ENCODE results near the gene IL1RAP.

The IL1RAP gene

DNA sequence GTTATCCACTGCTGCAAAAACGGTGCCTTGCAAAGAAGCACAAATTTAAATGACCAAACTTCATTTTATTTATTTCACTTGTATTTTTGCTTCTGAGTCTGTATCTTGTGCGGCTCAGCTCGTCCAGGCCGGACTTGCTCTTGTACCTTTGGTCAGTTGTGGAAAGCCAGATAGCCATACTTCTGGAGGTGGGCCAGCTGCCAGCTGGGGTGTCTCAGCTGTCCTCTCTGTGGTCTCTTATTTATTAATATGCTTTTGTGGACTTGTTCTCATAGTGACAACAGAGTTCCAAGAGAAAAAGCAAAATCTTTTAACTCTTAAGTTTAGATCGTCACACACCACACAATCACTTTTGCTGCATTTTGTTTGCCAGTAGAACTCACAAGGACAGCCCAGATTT lies 87.7 kb downstream of the IL1RAP start:
- no peak for DNase-seq (ENCODE audit: low read depth)
- TF ChIP-seq, protein P1, sequence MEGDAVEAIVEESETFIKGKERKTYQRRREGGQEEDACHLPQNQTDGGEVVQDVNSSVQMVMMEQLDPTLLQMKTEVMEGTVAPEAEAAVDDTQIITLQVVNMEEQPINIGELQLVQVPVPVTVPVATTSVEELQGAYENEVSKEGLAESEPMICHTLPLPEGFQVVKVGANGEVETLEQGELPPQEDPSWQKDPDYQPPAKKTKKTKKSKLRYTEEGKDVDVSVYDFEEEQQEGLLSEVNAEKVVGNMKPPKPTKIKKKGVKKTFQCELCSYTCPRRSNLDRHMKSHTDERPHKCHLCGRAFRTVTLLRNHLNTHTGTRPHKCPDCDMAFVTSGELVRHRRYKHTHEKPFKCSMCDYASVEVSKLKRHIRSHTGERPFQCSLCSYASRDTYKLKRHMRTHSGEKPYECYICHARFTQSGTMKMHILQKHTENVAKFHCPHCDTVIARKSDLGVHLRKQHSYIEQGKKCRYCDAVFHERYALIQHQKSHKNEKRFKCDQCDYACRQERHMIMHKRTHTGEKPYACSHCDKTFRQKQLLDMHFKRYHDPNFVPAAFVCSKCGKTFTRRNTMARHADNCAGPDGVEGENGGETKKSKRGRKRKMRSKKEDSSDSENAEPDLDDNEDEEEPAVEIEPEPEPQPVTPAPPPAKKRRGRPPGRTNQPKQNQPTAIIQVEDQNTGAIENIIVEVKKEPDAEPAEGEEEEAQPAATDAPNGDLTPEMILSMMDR (IDR thresholded peaks at IDR 0.05; ENCODE audit: low read length, missing control alignments), result no peak
- H3K4me3 ChIP-seq (replicated peaks; ENCODE audit: low read depth, low read length), result no peak overlapping the region

DNA sequence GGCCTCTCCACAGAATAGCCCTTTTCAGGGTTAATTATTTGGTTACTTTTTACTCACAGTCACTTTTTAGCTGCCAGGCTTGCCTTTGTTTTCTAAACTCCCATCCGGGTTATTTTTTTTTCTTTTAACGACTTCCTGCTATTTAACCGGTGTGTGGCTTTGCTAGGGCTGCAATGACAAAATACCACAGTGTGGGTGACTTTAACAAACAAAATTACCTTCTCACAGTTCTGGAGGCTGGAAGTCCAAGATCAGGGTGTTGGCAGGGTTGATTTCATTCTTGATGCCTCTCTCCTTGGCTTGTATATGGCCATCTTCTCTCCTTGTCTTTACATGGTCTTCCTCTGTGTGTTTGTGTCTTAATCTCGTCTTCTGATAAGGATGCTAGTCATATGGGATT lies 91.5 kb downstream of the IL1RAP start:
- no peak for DNase-seq (ENCODE audit: low read depth)
- TF ChIP-seq, protein P1 (IDR thresholded peaks at IDR 0.05; ENCODE audit: low read length, missing control alignments), result no peak
- no peak overlapping the region for H3K4me3 ChIP-seq (replicated peaks; ENCODE audit: low read depth, low read length)

DNA sequence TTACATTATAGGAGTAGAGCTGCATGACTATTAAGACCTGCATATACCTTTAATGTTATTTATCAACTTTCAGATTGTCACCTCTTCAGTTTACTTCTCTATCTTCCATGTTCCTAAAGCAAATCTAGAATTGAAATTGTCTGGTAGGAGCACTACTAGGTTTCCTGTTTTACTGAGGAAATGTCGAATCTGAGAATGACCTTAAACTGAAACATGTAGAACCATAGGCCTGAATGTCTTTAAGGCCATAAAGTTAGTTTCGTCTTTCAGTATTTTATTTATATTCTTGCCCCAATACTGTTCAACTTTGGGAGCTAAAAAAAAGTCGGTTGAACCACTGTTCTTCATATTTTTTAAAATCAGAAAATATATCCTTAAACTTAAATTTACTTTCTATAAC lies 92.7 kb downstream of the IL1RAP start:
- H3K4me3 ChIP-seq (replicated peaks; ENCODE audit: low read depth, low read length), result no peak overlapping the region
- DNase-seq (ENCODE audit: low read depth), result no peak
- TF ChIP-seq, protein P1 (IDR thresholded peaks at IDR 0.05; ENCODE audit: low read length, missing control alignments), result no peak

DNA sequence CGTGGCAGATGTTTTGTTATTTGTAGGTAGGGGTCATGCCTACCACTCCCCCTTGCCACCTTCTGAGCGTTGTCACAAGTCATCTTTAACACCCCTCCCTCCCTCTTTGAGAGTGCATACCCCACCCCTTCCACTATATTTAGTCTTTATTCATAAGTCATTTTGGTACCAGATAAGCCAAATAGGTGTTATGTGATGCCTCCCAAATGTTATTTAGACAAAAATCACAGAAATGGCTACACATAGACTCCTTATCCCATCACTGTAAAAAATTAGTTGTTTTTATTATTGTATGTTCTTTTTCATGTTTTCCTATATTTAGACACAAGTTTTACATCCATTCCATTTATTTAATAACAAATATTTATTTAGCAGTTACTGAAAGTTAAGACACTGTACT lies 93.1 kb downstream of the IL1RAP start:
- no peak for DNase-seq (ENCODE audit: low read depth)
- no peak overlapping the region for H3K4me3 ChIP-seq (replicated peaks; ENCODE audit: low read depth, low read length)
- TF ChIP-seq, protein P1 (IDR thresholded peaks at IDR 0.05; ENCODE audit: low read length, missing control alignments), result no peak

DNA sequence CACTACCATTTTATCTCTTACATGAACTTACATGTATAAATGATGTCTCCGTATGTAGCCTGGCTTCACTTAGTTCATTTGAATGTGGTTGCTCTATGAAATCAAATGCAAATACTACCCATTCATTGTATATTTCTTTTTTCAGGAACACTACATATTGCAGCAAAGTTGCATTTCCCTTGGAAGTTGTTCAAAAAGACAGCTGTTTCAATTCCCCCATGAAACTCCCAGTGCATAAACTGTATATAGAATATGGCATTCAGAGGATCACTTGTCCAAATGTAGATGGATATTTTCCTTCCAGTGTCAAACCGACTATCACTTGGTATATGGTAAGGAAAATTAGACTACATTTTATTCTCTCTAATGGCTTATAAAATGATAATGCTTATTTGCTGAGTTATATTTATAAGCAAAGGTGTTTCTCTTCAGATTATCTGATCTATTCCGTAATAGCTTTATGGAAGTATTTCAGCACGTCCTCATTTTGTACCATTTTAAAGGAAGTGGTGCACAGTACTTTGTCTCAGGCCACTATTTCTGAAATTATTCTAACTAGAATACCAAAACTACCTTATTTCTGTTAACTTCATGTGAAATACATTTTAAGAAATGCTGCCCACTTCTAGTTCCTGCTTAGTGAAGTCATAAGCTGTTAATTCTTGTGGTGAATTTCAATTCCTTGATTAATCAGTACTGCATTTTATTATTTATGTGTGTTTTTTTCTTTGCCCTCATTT lies 95.1 kb downstream of the IL1RAP start:
- DNase-seq (ENCODE audit: low read depth), result no peak
- TF ChIP-seq, protein P1 (IDR thresholded peaks at IDR 0.05; ENCODE audit: low read length, missing control alignments), result no peak
- no peak overlapping the region for H3K4me3 ChIP-seq (replicated peaks; ENCODE audit: low read depth, low read length)

DNA sequence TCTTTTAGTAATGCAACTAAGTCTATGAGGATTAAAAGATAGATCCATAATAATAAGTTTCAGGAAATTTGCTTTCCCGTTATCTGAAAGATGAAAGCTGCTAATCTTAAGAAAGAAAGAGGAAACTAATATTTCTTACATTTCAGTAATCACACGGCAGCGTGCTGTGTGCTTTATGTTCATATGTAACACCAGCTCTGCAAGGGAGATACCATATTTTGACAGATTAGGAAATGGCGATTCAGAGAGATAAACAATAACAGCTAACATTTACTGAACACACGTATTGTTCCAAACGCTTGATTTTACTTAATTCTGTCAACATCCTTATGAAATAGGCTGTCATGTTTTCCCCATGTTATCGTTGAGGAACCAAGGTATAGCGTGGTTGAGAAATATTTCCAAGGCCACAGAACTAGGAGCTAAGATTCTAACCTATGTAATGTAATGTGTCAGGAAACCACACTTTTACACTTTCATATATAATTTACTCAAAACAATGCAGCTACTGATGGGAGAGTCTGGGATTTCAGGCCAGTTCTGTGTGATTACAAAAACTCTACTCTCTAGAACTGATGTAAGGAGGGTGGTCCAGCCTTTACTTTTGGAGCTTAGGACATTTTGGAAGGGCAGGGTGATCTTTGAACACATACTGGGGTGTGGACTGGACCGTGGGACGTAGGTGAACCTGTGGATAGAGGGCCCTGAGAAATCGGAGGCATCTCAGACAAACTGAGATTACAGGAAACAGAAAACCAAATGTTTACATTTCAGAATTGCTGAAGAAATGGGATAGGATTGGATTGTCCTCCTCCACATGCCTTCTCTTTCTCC lies 100.6 kb downstream of the IL1RAP start:
- no peak for DNase-seq (ENCODE audit: low read depth)
- H3K4me3 ChIP-seq (replicated peaks; ENCODE audit: low read depth, low read length), result no peak overlapping the region
- TF ChIP-seq, protein P1 (IDR thresholded peaks at IDR 0.05; ENCODE audit: low read length, missing control alignments), result no peak

Data from fibroblast of pulmonary artery (primary cell).